Neural cell (in vitro differentiated cells): Measurements from ENCODE around the gene FSCN2.

Source experiments
- EP300 ChIP-seq: fragments of 450-650 bp; conservative IDR thresholded peaks from 2 replicates; pipeline ENCODE4 v1.6.1; 2014; ENCODE audit warnings: antibody characterized with exemption, mild to moderate bottlenecking, moderate library complexity; ENCODE audit not compliant: poor library complexity, severe bottlenecking
- EZH2 ChIP-seq: fragments of 200-600, 300-800 bp; shearing (Covaris generic), sonication (generic); IDR thresholded peaks from 2 replicates; pipeline ENCODE4 v1.6.1; 2014; ENCODE audit warnings: antibody characterized with exemption, low read length, borderline replicate concordance, mild to moderate bottlenecking; ENCODE audit not compliant: insufficient read depth, poor library complexity, severe bottlenecking
- POLR2AphosphoS5 ChIP-seq: IDR thresholded peaks from 2 replicates; pipeline ENCODE4 v1.6.1; 2012

DNA sequence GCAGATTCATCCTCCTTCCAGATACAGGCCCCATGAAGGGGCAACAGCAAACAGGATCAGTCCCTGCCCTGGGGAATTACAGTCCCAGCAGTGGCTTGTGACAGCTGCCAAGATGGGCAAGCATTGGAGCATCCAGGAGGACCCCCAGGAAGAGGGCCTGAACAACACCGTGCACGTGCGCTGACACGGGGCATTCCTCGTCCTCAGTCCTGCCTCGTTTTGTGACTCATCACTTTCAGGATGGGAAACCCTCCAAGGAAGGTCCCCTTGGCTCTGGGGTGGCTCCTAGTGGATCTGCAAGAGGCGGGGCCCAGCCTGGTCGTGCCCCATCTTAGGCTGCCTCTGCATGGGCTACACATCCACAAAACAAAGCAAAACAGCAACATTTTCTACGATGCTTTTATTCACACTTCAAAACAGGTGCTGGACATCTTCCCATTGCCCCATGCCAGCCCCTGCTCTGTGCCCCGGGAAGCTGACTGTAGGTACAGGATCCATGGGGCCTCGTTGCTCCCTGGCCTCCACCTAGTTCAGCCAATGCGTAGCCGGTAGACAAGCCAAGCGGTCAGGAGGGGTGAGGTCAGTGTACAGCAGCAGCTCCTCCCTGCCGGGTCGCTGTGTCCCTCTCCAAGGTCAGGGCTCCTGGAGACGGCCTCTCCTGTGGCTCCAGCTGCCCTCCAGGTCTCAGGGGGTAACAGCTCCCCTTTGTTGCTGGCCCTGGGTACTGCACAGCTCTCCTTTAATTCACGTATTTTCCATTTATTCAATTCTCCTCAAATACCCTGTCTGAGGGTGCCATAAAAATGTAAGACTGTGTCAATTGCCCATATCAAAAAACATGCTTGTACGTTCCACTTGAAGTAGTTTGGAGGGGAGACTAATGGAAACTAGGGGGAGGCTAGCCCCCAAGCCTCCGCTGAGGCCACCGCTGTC, 47.8 kb upstream of the FSCN2 start:
- TF ChIP-seq EP300 (no peak), EZH2 (no peak), POLR2AphosphoS5 (no peak)
